Heart left ventricle (tissue), 13 donors: ENCODE data around the gene PRPF39.

Experiments
- CTCF ChIP-seq, 12 donors: fragments of 200-600 bp; sonication (generic) in 4 of 12; IDR thresholded peaks; one replicate each; pipeline versions ENCODE4 v1.5.0 to v1.8.0; 2018 to 2022; ENCODE audit warnings: antibody characterized with exemption in 12 of 12, mild to moderate bottlenecking in 5 of 12
- POLR2A ChIP-seq, 2 donors: fragments of 450-650 bp; IDR thresholded peaks; one replicate each; pipeline ENCODE4 v1.6.1; 2017; ENCODE audit warnings: antibody characterized with exemption in 2 of 2, mild to moderate bottlenecking in 2 of 2, moderate library complexity in 2 of 2
- donor health status: ischemic (EF 13 %, LVEDD 7.1; RV severe dilation, severe dysfunction).
- donor health status: DM: no; HTN: yes; CAD: no.
- donor health status: DM: no; HTN: no; CAD: no.
- donor health status: ischemic (EF 25% LVEDD 6.9; RV normal size, moderate dysfunction).
- donor health status: ischemic (EF 25% LVEDD 5.7; RV mildly dilated, moderate dysfunction).
- donor health status: ischemic (EF 35%, LVEDD 5.7; RV mildly dilated, moderate dysfunction).
- donor health status: nonischemic (EF 11% LVEDD 7.7; RV severe dilation, severe dysfunction).
- donor health status: DM: yes; HTN: yes; CAD: no.
- donor health status: PGD.
- donor health status: ischemic (EF 29% LVEDD 5.4; RV normal size, mild dysfunction).
- donor health status: nonischemic (EF 23%, LVEDD 6.1; RV moderate dilation, normal function).

DNA sequence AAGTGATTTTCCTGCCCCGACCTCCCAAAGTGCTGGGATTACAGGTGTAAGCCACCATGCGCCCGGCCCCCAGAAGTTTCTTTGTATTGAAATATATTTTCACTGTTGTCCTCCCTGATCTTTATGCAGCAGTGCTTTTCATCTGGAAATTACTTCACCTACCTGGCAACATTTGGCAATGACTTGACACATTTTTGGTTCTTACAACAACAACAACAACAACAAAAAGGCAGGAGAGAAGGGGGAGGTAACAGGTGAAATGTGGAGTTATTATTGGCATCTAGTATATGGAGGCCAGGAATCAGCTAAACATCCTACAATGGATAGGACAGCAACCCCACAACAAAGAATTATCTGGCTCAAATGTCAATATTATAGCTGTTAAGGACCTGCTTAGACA, 65.7 kb downstream of the PRPF39 start:
- TF ChIP-seq CTCF (IDR thresholded peaks at IDR 0.05) (no peak), POLR2A (IDR thresholded peaks at IDR 0.05) (no peak)
